NCI-H1694 treated with DMSO at 0.1 percent for 48 hours (cell line): ENCODE measurements around the gene NIPAL1.

Experiments
- DNase-seq: peaks from one replicate; lab custom pipeline; 2025; lab: John Stamatoyannopoulos, UW

The NIPAL1 gene

DNA sequence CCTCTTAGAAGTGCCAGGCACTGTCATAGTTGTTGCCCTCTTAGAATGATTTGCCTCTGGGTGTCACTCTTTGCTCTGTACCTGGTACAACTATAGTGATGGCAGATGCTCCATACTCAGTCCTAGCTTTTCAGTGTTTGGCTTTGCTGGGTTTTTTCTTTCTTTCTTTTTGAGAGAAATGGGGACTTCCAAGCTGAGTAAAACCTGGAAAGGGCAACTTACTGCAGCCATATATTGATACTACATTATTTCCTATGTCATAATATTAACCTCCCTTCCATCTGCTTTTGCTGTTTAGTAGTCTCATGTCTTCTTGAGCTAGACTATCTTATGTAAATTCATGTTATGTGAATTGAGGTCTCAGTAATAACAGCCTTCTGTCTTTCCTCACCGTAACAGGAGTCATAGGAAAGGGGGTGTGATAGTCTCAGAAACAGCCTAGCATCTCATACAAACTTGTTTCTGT, 49.0 kb downstream of the NIPAL1 start:
- no peak for DNase-seq

DNA sequence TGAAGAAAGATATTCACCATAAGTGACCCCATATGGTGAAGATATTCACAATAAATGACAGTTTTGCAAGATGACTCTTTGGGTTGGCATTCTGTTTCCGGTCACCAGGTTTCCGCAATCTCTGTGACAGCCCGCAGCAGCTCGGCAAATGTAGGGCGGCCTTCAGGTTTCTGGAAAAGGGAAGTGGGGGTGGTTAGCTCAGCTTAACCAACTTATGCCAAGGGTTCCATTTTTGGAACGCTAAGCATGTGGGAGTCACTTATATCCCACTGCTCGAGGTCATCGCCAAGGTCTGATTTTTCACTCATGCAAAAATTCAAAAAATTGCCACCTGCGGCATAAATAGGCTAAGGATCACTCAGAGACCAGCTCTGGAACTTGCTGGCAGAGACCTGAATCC, 51.0 kb downstream of the NIPAL1 start:
- no peak for DNase-seq

DNA sequence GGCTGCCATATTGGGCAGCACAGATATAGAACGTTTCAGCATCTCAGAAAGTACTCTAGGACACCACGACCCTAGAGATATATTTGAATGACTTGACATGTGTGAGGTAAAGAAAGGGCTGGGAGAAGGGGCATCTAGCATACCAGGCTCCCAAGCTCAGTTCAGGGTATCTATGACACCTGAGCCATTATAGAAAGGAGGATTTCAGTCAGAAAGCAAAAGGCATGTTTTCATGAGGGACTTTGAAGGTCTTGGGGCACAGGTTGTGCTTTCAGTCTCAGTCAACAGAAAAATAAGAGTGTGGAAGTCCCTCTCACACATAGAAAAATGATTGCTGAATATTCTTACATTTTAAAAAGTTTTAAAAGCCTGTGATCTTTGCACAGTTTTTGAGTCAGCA, 51.6 kb downstream of the NIPAL1 start:
- no peak for DNase-seq

DNA sequence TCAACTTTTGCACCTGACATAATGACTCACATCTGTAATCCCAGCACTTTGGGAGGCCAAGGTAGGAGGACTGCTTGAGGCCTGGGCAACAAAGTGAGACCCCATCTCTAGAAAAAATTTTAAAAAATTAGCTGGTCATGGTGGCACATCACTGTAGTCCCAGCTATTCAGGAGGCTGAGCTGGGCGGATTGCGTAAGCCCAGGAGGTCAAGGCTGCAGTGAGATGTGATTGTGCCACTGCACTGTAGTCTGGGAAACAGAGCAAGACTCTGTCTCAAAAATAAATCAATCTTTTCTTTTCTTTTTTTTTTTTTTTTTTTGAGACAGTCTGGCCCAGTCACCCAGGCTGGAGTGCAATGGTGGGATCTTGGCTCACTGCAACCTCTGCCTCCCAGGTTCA, 52.5 kb downstream of the NIPAL1 start:
- DNase-seq: no peak

DNA sequence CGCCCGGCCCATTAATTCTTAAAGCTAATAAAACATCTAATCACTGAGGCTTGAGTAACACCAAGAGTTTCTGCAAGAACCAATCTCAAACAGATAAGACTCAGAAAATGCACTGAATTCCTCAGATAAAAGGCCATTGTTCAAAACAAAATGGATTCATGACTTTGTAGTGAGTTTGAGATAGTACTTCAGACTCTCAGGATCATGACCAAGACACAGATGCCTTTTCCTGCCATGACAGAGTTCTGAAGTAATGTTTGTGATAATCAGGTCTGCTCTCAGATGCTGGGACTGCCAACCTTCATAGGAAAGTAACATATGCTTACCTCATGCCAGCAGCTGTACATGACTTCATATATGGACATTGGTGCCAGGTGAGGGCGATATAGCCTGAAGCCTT, 54.6 kb downstream of the NIPAL1 start:
- DNase-seq: no peak

DNA sequence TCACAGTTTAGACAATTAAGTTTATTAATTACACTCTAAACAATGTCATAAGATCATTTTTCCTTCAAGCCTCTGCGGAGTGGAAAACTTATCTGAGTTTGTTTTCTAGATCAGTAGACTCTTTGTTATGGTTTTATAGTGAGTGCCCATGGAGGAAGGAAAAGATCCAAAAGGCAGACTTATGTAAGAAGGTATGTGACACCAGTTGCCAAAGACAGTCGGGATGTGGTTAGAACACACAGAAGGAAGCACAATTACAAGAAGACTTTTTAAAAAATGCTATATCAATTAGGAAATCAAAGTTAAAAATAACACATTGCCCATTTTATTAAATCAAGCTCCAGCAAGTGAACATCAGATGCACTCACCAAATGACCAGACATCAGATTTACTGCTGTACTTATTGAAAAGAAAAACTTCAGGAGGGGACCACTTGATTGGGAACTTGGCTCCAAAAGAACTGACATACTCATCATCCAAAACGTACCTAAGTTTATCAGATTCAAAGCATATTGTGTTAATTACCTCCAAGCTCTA, 57.1 kb downstream of the NIPAL1 start:
- no peak for DNase-seq

DNA sequence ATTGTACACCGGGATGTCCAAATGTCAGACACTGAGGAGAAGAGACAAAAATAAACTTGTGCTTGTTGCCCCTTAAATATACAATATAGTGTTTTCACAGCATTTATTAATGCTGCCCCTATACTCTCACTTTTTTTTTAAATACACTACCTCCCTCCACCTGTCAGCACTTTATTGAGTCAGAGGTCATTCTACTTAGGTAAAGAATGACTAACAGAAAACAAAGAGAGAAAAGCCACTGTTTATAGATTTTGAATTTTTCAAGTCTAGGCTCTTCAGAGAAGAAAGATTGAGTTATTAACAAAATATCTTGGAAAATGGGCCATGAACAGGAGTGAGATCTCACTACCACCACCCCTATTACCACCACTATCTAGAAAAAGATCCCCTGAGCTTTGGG, 58.1 kb downstream of the NIPAL1 start:
- DNase-seq: no peak

DNA sequence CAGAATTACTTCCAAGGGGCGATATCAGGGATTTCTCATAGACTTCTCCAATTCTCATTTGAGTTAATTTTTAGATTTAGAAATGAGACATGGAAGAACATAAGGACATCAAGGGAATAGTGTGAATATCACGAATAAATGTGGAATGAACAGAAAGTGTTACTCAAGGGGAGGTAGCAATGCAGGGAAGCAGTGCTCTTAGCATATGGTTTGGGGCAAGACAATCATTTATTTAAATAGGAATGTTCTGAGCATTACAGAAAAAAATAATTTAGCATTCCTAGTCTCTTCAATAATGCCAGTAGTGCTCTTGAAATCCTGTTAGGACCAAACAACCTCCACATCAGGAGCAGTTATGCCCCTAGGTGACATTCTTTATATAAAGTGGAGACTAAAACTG, 61.9 kb downstream of the NIPAL1 start:
- DNase-seq: no peak

DNA sequence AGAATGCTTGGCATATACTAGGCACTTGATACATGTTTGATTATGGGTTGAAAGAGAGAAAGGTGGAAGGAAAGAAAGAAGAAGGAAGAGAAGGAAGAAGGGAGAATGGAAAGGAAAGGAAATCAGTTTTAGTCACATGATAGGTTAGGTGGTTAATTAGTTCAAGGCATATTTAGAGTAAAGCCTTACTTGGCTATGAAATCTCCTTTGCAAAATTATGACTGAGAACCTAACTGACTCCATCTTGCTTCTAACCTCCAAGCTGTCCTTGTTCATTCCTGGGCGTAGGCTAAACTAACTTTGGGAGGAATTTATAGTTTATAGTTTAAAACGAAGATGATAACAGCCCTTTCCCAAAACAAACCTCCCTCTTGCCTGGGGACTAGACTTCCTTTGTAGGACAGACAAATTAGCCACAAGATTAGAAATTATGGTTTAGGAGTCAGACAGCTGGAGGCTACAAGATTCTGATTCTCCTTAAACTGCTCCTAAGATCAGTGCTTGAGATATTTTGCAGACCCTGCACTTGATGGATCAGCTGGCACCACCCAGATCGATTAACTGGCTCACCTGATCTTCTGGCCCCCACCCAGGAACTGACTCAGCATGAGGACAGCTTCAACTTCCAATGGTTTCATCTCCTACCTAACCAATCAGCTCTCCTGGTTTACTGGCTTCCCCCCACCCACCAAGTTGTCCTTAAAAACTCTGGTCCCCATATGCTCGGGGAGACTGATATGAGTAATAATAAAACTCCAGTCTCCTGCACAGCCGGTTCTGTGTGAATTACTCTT, 62.5 kb downstream of the NIPAL1 start:
- no peak for DNase-seq

DNA sequence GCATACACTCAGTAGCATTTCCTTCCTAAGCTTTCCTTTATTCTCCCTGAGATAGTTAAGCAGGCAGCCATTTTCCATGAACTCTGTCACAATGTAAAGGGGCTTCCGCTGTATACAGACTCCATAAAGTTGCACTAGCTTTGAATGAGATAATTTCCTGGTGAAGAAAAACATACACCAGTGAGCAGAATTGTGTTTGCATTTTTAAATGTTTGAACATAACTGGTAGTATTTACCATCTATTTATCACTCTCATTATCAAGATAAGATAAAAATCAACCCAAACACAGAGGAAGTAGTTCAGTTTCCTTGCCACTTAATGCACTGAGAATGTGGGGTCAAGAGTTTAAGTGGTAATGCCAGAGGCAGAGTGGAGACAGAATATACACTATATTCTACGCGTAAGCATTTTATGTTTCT, 63.4 kb downstream of the NIPAL1 start:
- DNase-seq: no peak

DNA sequence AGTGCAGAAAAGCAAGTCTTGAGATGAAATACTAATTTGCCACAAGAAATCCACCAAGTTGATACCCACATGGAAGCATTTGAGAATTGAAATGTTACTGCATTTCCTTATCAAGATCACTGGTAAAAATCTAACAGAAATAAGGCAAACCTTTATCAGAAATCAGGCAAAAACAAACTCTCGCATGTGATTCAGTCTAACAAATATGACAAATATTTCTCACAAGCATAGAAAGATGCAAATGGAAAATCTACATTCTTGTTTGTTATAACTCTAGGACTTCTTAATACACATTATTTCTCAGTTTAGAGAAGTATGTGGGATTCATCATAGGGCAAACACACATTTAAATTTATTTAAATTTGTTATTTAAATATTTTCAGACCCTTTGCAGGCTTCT, 64.6 kb downstream of the NIPAL1 start:
- DNase-seq: no peak

DNA sequence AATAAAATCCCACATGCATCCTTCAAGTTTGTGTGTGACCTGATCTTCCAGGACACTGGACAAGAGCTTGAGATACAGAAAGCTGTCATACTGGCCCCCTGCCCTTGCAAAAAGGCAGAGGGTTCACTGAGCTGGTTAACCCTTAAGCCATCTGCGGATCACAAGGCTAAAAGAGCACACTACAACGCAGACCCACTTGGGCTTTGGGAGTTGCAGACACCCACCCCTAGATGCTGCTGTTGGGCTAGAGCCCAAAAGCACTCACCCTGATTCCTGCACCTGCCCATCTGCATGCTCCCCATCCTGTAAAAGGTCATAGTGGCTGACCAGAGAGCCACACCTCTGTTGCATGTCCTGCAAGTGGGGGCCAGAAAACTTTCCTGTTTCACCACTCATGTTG, 66.4 kb downstream of the NIPAL1 start:
- no peak for DNase-seq

DNA sequence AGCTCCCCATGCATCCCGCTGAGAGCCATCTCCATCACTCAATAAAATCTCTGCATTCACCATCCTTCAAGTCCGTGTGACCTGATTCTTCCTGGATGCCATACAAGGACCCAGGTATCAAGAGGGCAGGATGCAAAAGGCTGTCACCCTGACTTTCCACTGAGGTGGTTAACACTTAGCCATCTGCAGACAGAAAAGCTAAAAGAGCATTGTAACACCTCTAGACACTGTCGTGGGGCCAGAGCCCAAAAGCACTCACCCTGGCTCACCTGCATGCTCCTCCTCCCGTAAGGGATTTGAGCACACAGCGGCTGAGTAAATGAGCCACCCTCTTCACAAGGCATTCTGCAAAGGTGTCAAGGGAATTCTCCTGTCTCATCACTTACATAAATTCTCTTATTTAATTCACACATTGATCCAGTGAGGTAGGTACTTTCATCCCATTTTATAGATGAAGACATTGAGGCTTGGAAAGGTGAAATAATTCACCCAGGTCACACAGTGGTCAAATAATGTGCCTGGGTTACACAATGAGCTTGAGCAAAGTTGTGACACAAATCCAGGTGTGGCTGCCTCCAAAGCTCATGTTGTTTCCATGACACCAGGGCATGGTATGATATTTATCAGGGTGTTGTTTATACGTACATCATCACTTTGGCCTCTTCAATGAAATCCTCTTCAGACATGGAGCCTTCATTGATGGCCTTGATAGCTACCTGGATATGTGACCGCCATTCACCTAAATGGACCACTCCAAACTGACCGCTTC, 69.4 kb downstream of the NIPAL1 start:
- no peak for DNase-seq
